ENCODE measurements around the gene RNF123.

Gene RNF123

GRCh38 chr3:49703956-49704355, 14.6 kb downstream of the RNF123 start:
- ATAC-seq, result no peak
- TF ChIP-seq RARB (CRISPR knock-in tag; IDR thresholded peaks at IDR 0.05), result no peak
- no peak for TF ChIP-seq SNAI2 (CRISPR knock-in tag; IDR thresholded peaks at IDR 0.05)
- TF ChIP-seq OSR1 (CRISPR knock-in tag; IDR thresholded peaks at IDR 0.05), result no peak
- TF ChIP-seq CSRNP3 (CRISPR knock-in tag; IDR thresholded peaks at IDR 0.05), result no peak
- no peak for TF ChIP-seq ZC3H10 (CRISPR knock-in tag; IDR thresholded peaks at IDR 0.05)
- TF ChIP-seq BACH2 (CRISPR knock-in tag; IDR thresholded peaks at IDR 0.05; ENCODE audit: borderline replicate concordance), result no peak
- TF ChIP-seq GLIS3 (CRISPR knock-in tag; IDR thresholded peaks at IDR 0.05), result no peak
- no peak for TF ChIP-seq ZFP3 (CRISPR knock-in tag; IDR thresholded peaks at IDR 0.05)
- TF ChIP-seq, protein P1, sequence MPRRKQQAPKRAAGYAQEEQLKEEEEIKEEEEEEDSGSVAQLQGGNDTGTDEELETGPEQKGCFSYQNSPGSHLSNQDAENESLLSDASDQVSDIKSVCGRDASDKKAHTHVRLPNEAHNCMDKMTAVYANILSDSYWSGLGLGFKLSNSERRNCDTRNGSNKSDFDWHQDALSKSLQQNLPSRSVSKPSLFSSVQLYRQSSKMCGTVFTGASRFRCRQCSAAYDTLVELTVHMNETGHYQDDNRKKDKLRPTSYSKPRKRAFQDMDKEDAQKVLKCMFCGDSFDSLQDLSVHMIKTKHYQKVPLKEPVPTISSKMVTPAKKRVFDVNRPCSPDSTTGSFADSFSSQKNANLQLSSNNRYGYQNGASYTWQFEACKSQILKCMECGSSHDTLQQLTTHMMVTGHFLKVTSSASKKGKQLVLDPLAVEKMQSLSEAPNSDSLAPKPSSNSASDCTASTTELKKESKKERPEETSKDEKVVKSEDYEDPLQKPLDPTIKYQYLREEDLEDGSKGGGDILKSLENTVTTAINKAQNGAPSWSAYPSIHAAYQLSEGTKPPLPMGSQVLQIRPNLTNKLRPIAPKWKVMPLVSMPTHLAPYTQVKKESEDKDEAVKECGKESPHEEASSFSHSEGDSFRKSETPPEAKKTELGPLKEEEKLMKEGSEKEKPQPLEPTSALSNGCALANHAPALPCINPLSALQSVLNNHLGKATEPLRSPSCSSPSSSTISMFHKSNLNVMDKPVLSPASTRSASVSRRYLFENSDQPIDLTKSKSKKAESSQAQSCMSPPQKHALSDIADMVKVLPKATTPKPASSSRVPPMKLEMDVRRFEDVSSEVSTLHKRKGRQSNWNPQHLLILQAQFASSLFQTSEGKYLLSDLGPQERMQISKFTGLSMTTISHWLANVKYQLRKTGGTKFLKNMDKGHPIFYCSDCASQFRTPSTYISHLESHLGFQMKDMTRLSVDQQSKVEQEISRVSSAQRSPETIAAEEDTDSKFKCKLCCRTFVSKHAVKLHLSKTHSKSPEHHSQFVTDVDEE (CRISPR knock-in tag; IDR thresholded peaks at IDR 0.05), result no peak
- TF ChIP-seq, protein P2, sequence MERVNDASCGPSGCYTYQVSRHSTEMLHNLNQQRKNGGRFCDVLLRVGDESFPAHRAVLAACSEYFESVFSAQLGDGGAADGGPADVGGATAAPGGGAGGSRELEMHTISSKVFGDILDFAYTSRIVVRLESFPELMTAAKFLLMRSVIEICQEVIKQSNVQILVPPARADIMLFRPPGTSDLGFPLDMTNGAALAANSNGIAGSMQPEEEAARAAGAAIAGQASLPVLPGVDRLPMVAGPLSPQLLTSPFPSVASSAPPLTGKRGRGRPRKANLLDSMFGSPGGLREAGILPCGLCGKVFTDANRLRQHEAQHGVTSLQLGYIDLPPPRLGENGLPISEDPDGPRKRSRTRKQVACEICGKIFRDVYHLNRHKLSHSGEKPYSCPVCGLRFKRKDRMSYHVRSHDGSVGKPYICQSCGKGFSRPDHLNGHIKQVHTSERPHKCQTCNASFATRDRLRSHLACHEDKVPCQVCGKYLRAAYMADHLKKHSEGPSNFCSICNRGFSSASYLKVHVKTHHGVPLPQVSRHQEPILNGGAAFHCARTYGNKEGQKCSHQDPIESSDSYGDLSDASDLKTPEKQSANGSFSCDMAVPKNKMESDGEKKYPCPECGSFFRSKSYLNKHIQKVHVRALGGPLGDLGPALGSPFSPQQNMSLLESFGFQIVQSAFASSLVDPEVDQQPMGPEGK (CRISPR knock-in tag; IDR thresholded peaks at IDR 0.05; ENCODE audit: borderline replicate concordance), result no peak
- TF ChIP-seq CSDC2 (CRISPR knock-in tag; IDR thresholded peaks at IDR 0.05), result no peak

GRCh38 chr3:49704629-49705028, 15.3 kb downstream of the RNF123 start:
- no peak for TF ChIP-seq RARB (CRISPR knock-in tag; IDR thresholded peaks at IDR 0.05)
- TF ChIP-seq OSR1 (CRISPR knock-in tag; IDR thresholded peaks at IDR 0.05), result no peak
- no peak for TF ChIP-seq ISL1 (CRISPR knock-in tag; IDR thresholded peaks at IDR 0.05)
- no peak for TF ChIP-seq ZNF565 (CRISPR knock-in tag; conservative IDR thresholded peaks at IDR 0.05; ENCODE audit: low read depth)
- TF ChIP-seq GLIS3 (CRISPR knock-in tag; IDR thresholded peaks at IDR 0.05), result no peak
- TF ChIP-seq, protein P3, sequence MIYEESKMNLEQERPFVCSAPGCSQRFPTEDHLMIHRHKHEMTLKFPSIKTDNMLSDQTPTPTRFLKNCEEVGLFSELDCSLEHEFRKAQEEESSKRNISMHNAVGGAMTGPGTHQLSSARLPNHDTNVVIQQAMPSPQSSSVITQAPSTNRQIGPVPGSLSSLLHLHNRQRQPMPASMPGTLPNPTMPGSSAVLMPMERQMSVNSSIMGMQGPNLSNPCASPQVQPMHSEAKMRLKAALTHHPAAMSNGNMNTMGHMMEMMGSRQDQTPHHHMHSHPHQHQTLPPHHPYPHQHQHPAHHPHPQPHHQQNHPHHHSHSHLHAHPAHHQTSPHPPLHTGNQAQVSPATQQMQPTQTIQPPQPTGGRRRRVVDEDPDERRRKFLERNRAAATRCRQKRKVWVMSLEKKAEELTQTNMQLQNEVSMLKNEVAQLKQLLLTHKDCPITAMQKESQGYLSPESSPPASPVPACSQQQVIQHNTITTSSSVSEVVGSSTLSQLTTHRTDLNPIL (CRISPR knock-in tag; IDR thresholded peaks at IDR 0.05; ENCODE audit: low read depth), result no peak
- TF ChIP-seq SNAI2 (CRISPR knock-in tag; IDR thresholded peaks at IDR 0.05), result no peak
- TF ChIP-seq ARNTL (CRISPR knock-in tag; IDR thresholded peaks at IDR 0.05; ENCODE audit: borderline replicate concordance, low read depth), result no peak
- no peak for TF ChIP-seq ZFP3 (CRISPR knock-in tag; IDR thresholded peaks at IDR 0.05)
- TF ChIP-seq ZFP30 (CRISPR knock-in tag; IDR thresholded peaks at IDR 0.05), result no peak
- no peak for TF ChIP-seq ZNF8 (CRISPR knock-in tag; IDR thresholded peaks at IDR 0.05)
- TF ChIP-seq CSRNP3 (CRISPR knock-in tag; IDR thresholded peaks at IDR 0.05), result no peak
- no peak for TF ChIP-seq PPARA (CRISPR knock-in tag; IDR thresholded peaks at IDR 0.05; ENCODE audit: borderline replicate concordance)
- ATAC-seq, result no peak

GRCh38 chr3:49705390-49705960, 16.1 kb downstream of the RNF123 start:
- no peak for ATAC-seq
- TF ChIP-seq ZNF70 (CRISPR knock-in tag; IDR thresholded peaks at IDR 0.05) (no peak), ZFP3 (CRISPR knock-in tag; IDR thresholded peaks at IDR 0.05) (no peak), POU6F1 (CRISPR knock-in tag; IDR thresholded peaks at IDR 0.05; ENCODE audit: borderline replicate concordance, low read depth) (no peak), SNAI2 (CRISPR knock-in tag; IDR thresholded peaks at IDR 0.05) (no peak), OSR1 (CRISPR knock-in tag; IDR thresholded peaks at IDR 0.05) (no peak), ISL1 (CRISPR knock-in tag; IDR thresholded peaks at IDR 0.05) (no peak), CSDC2 (CRISPR knock-in tag; IDR thresholded peaks at IDR 0.05) (no peak), ESRRG (CRISPR knock-in tag; IDR thresholded peaks at IDR 0.05) (no peak), PPARA (CRISPR knock-in tag; IDR thresholded peaks at IDR 0.05; ENCODE audit: borderline replicate concordance) (no peak), ZFP30 (CRISPR knock-in tag; IDR thresholded peaks at IDR 0.05) (no peak), TCF4 (CRISPR knock-in tag; IDR thresholded peaks at IDR 0.05; ENCODE audit: borderline replicate concordance) (no peak), ZNF8 (CRISPR knock-in tag; IDR thresholded peaks at IDR 0.05) (no peak), ZNF565 (CRISPR knock-in tag; conservative IDR thresholded peaks at IDR 0.05; ENCODE audit: low read depth) (no peak), GLIS3 (CRISPR knock-in tag; IDR thresholded peaks at IDR 0.05) (no peak), BACH2 (CRISPR knock-in tag; IDR thresholded peaks at IDR 0.05; ENCODE audit: borderline replicate concordance) (no peak), RARB (CRISPR knock-in tag; IDR thresholded peaks at IDR 0.05) (no peak)
- TF ChIP-seq, protein P1 (CRISPR knock-in tag; IDR thresholded peaks at IDR 0.05), result no peak
